Osteoblast (primary cell): ENCODE data around the gene ATRIP. TPM values are rescaled to one million over a fixed set of nuclear protein-coding genes. Genes with fewer than 3 reads are reported as not detected.
A peak's percentile ranks its signal among the peaks of the same experiment; 100 is the strongest.

Source experiments
- DNase-seq: peaks from one replicate; pipeline ENCODE4 v3.0.0; 2011; ENCODE audit warnings: low spot score, mixed read lengths; ENCODE audit not compliant: insufficient read length; ENCODE audit errors: missing footprints
- H2AFZ ChIP-seq: 2 replicates; pipeline ENCODE4 v1.6.0; 2011; ENCODE audit warnings: mild to moderate bottlenecking, low read length
- H3K27ac ChIP-seq: 2 replicates; pipeline ENCODE4 v1.5.1; 2011; ENCODE audit warnings: mild to moderate bottlenecking, low read depth, low read length, moderate library complexity
- H3K27me3 ChIP-seq: 2 replicates; pipeline ENCODE4 v1.6.0; 2012; ENCODE audit warnings: mild to moderate bottlenecking, control low read depth, inconsistent platforms, low read length, moderate library complexity; ENCODE audit not compliant: insufficient read depth
- H3K36me3 ChIP-seq: 2 replicates; pipeline ENCODE4 v1.5.1; 2011; ENCODE audit warnings: mild to moderate bottlenecking, low read length, control low read depth, moderate library complexity; ENCODE audit not compliant: insufficient read depth
- H3K4me1 ChIP-seq: 2 replicates; pipeline ENCODE4 v1.5.1; 2011; ENCODE audit warnings: mild to moderate bottlenecking, low read length, control low read depth, moderate library complexity; ENCODE audit not compliant: insufficient read depth
- H3K4me2 ChIP-seq: 2 replicates; pipeline ENCODE4 v1.6.0; 2011; ENCODE audit warnings: mild to moderate bottlenecking, low read length; ENCODE audit not compliant: insufficient read depth
- H3K4me3 ChIP-seq: fragments of 200-600 bp; sonication (generic); 3 replicates; pipeline ENCODE4 v1.5.1; 2012; ENCODE audit warnings: mild to moderate bottlenecking, low read length, inconsistent platforms; ENCODE audit not compliant: insufficient read depth
- H3K79me2 ChIP-seq: 2 replicates; pipeline ENCODE4 v1.6.0; 2012; ENCODE audit warnings: mild to moderate bottlenecking, low read length, control low read depth, inconsistent platforms; ENCODE audit not compliant: insufficient read depth
- H3K9me3 ChIP-seq: 2 replicates; pipeline ENCODE4 v1.5.1; 2011; ENCODE audit warnings: low read depth, low read length, control low read depth
- H4K20me1 ChIP-seq: 2 replicates; pipeline ENCODE4 v1.6.0; 2012; ENCODE audit warnings: mild to moderate bottlenecking, low read length, control low read depth; ENCODE audit not compliant: insufficient read depth
- total RNA-seq: library from RNA; depleted of rRNA; stranded (reverse); fragments of >200 nt; gene quantifications from 2 replicates; pipeline ENCODE4 v1.2.3, GENCODE V29; 2012
- TF ChIP-seq, protein P1 (sequence below): IDR thresholded peaks from 2 replicates; pipeline ENCODE4 v1.5.1; 2011; ENCODE audit warnings: mild to moderate bottlenecking, low read depth, low read length, moderate library complexity; ENCODE audit errors: extremely low read depth

ATRIP gene
- total RNA-seq, 1 donor: 5.1 TPM

DNA sequence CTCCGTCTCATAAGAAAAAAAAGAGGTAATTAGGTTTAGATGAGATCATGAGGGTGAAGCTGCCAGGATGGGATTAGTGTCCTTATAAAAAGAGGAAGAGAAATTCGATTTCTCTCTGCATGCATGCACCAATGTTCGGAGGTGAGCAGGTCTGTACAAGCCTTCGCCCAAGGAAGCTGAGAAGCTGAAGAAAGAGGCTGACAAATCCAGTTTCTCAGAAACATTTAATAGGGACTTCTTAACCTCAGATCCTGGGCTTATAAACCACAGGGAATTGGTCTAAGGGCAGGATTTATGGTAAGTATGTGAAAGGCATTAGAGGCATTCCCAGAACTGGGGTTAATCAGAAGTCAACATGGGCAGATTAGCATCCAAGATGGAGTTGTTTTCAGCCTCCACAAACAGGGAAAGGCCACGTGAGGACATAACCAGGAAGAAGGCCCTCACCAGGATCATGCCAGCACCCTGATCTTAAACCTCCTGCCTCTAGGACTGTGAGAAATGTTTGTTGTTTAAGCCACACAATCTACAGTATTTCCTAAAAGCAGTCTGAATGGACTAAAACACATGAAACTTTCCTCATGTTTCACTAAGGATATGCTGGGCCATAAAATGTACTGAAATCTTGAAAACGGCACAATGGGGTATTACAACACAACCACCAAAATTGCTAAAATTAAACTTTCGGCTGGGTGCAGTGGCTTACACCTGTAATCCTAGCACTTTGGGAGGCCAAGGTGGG, 46.1 kb downstream of the ATRIP start:
- H3K79me2 ChIP-seq: no peaks in the 10 kb centered on the region
- H2AFZ ChIP-seq: peak overlapping the region; percentile 54
- no peak overlapping the region for H3K4me3 ChIP-seq
- peaks cover 10% of the 10 kb centered on the region for H3K36me3 ChIP-seq
- no peak overlapping the region for H3K4me2 ChIP-seq
- TF ChIP-seq, protein P1, sequence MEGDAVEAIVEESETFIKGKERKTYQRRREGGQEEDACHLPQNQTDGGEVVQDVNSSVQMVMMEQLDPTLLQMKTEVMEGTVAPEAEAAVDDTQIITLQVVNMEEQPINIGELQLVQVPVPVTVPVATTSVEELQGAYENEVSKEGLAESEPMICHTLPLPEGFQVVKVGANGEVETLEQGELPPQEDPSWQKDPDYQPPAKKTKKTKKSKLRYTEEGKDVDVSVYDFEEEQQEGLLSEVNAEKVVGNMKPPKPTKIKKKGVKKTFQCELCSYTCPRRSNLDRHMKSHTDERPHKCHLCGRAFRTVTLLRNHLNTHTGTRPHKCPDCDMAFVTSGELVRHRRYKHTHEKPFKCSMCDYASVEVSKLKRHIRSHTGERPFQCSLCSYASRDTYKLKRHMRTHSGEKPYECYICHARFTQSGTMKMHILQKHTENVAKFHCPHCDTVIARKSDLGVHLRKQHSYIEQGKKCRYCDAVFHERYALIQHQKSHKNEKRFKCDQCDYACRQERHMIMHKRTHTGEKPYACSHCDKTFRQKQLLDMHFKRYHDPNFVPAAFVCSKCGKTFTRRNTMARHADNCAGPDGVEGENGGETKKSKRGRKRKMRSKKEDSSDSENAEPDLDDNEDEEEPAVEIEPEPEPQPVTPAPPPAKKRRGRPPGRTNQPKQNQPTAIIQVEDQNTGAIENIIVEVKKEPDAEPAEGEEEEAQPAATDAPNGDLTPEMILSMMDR: no peak
- DNase-seq: no peak
- H3K4me1 ChIP-seq: peaks cover 7% of the 10 kb centered on the region
- H4K20me1 ChIP-seq: no peaks in the 10 kb centered on the region
- no peaks in the 10 kb centered on the region for H3K27me3 ChIP-seq
- no peaks in the 10 kb centered on the region for H3K9me3 ChIP-seq
- peak overlapping the region; percentile 17 for H3K27ac ChIP-seq

DNA sequence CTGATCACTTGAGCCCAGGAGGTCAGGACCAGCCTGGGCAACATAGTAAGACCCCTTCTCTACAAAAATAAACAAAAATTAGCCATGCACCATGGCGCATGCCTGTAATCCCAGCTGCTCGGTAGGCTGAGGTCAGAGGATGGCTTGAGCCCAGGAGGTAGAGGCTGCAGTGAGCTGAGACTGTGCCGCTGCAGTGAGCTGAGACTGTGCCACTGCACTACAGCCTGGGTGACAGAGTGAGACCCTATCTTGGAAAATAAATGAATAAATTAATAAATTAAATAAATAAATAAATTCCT, 46.6 kb downstream of the ATRIP start:
- H4K20me1 ChIP-seq: no peaks in the 10 kb centered on the region
- H3K27ac ChIP-seq: no peak overlapping the region
- peak overlapping the region; percentile 54 for H2AFZ ChIP-seq
- TF ChIP-seq, protein P1: no peak
- H3K27me3 ChIP-seq: no peaks in the 10 kb centered on the region
- H3K4me1 ChIP-seq: peaks cover 7% of the 10 kb centered on the region
- peaks cover 10% of the 10 kb centered on the region for H3K36me3 ChIP-seq
- no peaks in the 10 kb centered on the region for H3K9me3 ChIP-seq
- H3K4me3 ChIP-seq: no peak overlapping the region
- H3K79me2 ChIP-seq: no peaks in the 10 kb centered on the region
- no peak for DNase-seq
- no peak overlapping the region for H3K4me2 ChIP-seq

DNA sequence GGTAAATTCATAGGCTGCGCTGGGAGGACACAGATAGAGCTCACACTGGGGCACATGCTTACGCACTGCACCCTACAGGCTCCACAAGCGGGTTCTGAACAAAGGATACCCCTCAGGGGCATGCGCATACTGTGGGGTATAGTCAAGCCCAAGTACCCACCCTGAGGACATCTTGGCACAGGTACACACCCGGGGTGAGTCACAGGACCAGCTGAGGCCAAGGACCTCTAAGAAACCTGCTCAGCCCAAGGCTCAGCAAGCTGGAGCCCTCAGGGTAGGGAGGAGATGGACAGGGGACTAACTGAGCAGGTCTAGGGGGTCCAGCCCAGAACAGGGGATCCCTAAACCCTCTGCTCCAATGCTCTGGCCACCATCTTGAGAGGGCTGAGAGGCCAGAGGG, 54.1 kb downstream of the ATRIP start:
- Histone ChIP-seq H3K4me2 (no peak overlapping the region), H3K9me3 (no peaks in the 10 kb centered on the region), H3K27me3 (no peaks in the 10 kb centered on the region), H3K79me2 (peaks cover 23% of the 10 kb centered on the region), H3K27ac (no peak overlapping the region), H3K4me3 (no peak overlapping the region), H2AFZ (no peak overlapping the region), H4K20me1 (peaks cover 11% of the 10 kb centered on the region), H3K4me1 (peaks cover 15% of the 10 kb centered on the region), H3K36me3 (peaks cover 9% of the 10 kb centered on the region)
- TF ChIP-seq, protein P1: no peak
- no peak for DNase-seq

DNA sequence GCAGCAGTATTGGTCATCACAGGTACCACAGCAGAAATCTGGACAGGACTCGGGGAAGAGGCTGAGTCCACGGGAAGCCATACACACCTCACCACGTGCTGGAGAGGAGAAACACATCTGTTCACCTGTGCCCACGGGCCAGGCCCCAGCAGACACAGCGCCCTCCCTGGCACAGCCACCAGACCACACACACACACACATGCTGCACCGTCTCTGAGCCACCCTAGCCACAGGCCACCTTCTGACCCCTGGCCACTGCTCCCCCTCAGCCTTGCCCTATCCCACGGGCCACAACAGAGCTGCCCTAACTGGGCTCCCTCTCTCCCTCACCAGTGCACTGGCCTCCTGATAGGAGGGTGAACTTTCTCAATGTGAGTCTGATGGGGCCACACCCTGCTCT, 54.7 kb downstream of the ATRIP start:
- H3K9me3 ChIP-seq: no peaks in the 10 kb centered on the region
- H3K4me1 ChIP-seq: peaks cover 15% of the 10 kb centered on the region
- TF ChIP-seq, protein P1: no peak
- peaks cover 11% of the 10 kb centered on the region for H4K20me1 ChIP-seq
- H3K36me3 ChIP-seq: peaks cover 9% of the 10 kb centered on the region
- no peaks in the 10 kb centered on the region for H3K27me3 ChIP-seq
- H3K4me2 ChIP-seq: no peak overlapping the region
- H3K4me3 ChIP-seq: no peak overlapping the region
- DNase-seq: peak; percentile 80
- H3K27ac ChIP-seq: no peak overlapping the region
- H3K79me2 ChIP-seq: peaks cover 23% of the 10 kb centered on the region
- H2AFZ ChIP-seq: no peak overlapping the region
